ENCODE measurements around the gene INPP5D. TPM values are rescaled to one million over a fixed set of nuclear protein-coding genes. Genes with fewer than 3 reads are reported as not detected.
A peak's percentile ranks its signal among the peaks of the same experiment; 100 is the strongest.

The INPP5D gene
- total RNA-seq, 4 donors from 2014 or later = 6.5 to 18.7 (median 11.5) TPM

DNA sequence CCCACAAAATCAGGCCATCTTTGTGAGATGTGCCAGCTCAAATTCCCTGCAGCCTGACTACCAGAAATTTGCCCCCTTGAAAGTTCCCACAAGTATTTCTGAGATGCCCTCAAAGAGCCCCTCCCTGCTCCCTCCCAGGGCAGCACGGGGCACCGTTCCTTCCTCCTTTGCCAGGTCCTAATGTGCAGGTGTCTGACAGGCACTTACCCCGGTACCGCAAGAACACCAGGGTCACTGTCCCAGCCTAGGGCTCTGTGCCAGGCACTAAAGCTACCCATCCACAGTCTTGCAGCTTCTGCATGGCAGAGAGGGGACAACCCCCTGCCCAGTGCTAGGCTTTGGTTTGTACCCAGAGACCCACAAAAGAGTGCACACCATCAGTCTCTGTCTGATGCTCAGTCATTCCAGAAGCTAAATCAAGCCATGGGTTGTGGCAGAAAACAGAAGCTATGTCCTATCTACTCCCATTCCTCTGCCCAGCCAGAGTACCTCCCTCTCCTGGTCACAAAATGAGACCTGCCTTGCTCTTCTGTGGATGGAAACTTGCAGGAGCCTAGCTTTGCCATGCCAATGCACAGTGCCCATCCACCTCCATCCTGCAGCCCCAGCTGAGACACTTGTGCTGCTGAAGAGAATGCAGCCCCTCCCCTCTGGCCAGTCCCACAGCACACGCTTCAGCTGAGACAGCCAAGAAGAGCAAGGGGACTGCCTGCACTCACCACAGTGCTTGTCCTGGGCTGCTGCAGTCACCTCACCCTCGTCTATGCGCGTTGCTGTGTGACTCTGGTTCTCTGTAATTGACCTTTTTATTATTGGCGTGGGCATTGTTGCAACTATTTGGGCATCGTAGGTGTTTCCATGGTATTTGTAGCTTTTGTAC, 48.7 kb downstream of the INPP5D start:
- H3K27me3 ChIP-seq = peaks cover 7% of the 10 kb centered on the region
- TF ChIP-seq POLR2A (IDR thresholded peaks at IDR 0.05) = no peak
- no peak for TF ChIP-seq POLR2AphosphoS5 (IDR thresholded peaks at IDR 0.05)
- TF ChIP-seq EP300 (IDR thresholded peaks at IDR 0.05) = no peak
- TF ChIP-seq, protein P1, sequence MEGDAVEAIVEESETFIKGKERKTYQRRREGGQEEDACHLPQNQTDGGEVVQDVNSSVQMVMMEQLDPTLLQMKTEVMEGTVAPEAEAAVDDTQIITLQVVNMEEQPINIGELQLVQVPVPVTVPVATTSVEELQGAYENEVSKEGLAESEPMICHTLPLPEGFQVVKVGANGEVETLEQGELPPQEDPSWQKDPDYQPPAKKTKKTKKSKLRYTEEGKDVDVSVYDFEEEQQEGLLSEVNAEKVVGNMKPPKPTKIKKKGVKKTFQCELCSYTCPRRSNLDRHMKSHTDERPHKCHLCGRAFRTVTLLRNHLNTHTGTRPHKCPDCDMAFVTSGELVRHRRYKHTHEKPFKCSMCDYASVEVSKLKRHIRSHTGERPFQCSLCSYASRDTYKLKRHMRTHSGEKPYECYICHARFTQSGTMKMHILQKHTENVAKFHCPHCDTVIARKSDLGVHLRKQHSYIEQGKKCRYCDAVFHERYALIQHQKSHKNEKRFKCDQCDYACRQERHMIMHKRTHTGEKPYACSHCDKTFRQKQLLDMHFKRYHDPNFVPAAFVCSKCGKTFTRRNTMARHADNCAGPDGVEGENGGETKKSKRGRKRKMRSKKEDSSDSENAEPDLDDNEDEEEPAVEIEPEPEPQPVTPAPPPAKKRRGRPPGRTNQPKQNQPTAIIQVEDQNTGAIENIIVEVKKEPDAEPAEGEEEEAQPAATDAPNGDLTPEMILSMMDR (IDR thresholded peaks at IDR 0.05) = no peak
- no peak overlapping the region for H3K4me3 ChIP-seq
- no peak for DNase-seq (ENCODE audit: low spot score in 2 of 2)
- no peak overlapping the region for H3K27ac ChIP-seq
- no peaks in the 10 kb centered on the region for H3K36me3 ChIP-seq
- peaks cover 8% of the 10 kb centered on the region for H3K4me1 ChIP-seq
- WGBS = 75% methylated on average over 8 of the region's 10 CpGs
- H3K9me3 ChIP-seq = no peaks in the 10 kb centered on the region

DNA sequence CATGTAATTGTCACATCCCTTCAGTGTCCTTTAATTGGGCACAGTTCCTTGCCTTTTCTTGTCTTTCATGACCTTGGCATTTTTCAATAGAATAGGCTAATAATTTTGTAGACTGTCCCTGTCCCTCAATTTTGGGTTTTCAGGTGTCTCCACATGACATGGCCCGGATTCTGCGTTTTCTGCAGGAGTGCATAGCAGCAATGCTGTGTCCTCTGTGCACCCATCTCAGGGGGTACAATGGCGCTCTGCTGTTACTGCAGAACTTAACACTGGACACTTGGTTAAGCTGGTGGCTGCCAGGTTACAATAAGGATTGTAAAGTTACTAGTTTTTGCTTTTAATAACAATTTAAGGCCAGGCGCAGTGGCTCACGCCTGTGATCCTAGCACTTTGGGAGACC, 51.3 kb downstream of the INPP5D start:
- H3K4me3 ChIP-seq = no peak overlapping the region
- DNase-seq (ENCODE audit: low spot score in 2 of 2) = peak in 1 of 2 donors; percentile 11
- H3K27me3 ChIP-seq = peaks cover 7% of the 10 kb centered on the region
- no peak for TF ChIP-seq EP300 (IDR thresholded peaks at IDR 0.05)
- WGBS = 98% methylated on average over 5 of the region's 5 CpGs
- H3K4me1 ChIP-seq = peaks cover 8% of the 10 kb centered on the region
- no peak overlapping the region for H3K27ac ChIP-seq
- no peaks in the 10 kb centered on the region for H3K9me3 ChIP-seq
- no peaks in the 10 kb centered on the region for H3K36me3 ChIP-seq

DNA sequence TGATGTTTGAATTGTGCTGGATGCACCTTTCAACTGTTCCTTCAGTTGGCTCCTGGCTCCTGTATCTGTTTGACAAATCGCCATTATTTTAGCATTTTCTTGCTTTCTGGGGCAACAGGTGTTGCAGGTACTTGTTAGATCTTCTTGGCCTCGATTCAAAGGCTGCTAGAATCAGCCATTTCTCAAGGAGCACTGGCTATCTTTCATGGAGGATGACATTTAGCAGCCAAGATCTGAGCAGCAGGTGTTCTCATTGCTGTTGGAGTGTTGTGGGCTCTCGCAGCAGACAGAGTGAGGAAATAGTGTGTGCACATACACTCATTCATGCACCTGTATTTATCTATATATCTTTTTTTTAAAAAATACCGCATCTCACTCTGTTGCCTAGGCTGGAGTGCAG, 52.2 kb downstream of the INPP5D start:
- H3K4me3 ChIP-seq = no peak overlapping the region
- no peaks in the 10 kb centered on the region for H3K36me3 ChIP-seq
- peaks cover 7% of the 10 kb centered on the region for H3K27me3 ChIP-seq
- TF ChIP-seq EP300 (IDR thresholded peaks at IDR 0.05) (no peak), POLR2AphosphoS5 (IDR thresholded peaks at IDR 0.05) (no peak), POLR2A (IDR thresholded peaks at IDR 0.05) (no peak)
- TF ChIP-seq, protein P1 (IDR thresholded peaks at IDR 0.05) = no peak
- H3K9me3 ChIP-seq = no peaks in the 10 kb centered on the region
- H3K4me1 ChIP-seq = peaks cover 7% of the 10 kb centered on the region
- WGBS = 49% methylated on average over 4 of the region's 4 CpGs
- DNase-seq (ENCODE audit: low spot score in 2 of 2) = no peak
- no peak overlapping the region for H3K27ac ChIP-seq

DNA sequence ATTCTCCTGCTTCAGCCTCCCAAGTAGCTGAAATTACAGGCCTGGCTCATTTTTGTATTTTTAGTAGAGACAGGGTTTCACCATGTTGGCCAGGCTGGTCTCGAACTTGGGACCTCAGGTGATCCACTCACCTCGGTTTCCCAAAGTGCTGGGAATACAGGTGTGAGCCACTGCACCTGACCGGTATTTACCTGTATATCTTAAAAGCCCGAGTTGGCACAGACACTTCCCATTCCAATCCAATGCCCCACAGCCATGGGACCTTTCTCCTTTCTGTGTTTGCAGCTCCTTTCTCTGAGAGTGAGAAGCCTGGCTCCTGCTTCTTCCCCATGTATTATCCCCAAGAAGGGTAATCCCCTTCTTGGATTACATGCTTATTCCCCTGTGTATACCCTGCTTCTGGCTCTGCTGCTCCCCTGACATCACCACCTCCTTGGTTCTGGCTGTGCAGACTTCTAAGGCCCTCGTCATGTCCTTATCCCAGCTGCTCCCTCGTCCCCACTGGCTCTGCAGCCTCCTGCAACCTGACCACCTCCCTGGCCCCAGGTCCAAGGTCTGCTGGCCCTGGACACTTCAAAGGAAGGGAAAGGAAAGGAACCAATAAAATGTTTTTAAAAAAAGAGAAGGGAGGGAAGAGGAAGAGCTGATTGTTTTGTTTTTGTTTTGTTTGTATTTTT, 52.8 kb downstream of the INPP5D start:
- no peak overlapping the region for H3K4me3 ChIP-seq
- peaks cover 1% of the 10 kb centered on the region for H3K4me1 ChIP-seq
- 60% methylated on average over 6 of the region's 6 CpGs for WGBS
- H3K27me3 ChIP-seq = peaks cover 7% of the 10 kb centered on the region
- no peaks in the 10 kb centered on the region for H3K36me3 ChIP-seq
- no peak for TF ChIP-seq POLR2AphosphoS5 (IDR thresholded peaks at IDR 0.05)
- TF ChIP-seq, protein P1 (IDR thresholded peaks at IDR 0.05) = no peak
- no peak for TF ChIP-seq POLR2A (IDR thresholded peaks at IDR 0.05)
- no peak for TF ChIP-seq EP300 (IDR thresholded peaks at IDR 0.05)
- H3K9me3 ChIP-seq = no peaks in the 10 kb centered on the region
- no peak overlapping the region for H3K27ac ChIP-seq
- peak in 1 of 2 donors; percentile 46 for DNase-seq (ENCODE audit: low spot score in 2 of 2)

DNA sequence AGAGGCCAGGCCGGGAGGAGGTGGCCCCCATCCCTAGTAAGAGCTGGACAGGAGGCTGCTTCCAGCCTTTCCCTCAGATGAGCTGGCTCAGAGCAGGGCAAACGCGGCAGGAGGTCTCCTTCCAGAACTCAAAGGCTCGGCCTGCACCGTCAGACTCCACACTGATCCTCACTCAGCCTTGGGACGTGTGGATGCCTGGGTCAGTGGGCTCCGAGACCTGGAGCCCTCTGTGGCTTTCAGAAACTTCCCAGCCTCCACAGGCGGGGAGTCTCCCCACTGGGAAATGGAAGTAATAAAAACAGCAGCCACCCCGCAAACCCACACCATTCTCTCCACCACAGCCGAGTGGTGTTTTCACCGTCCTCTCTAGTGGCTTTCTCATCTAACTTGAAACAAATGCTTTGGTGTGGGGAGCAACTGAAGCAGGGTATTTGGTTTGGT, 54.3 kb downstream of the INPP5D start:
- Histone ChIP-seq H3K27me3 (no peaks in the 10 kb centered on the region), H3K4me3 (no peak overlapping the region), H3K9me3 (no peaks in the 10 kb centered on the region), H3K27ac (no peak overlapping the region), H3K36me3 (no peaks in the 10 kb centered on the region), H3K4me1 (no peaks in the 10 kb centered on the region)
- no peak for TF ChIP-seq POLR2AphosphoS5 (IDR thresholded peaks at IDR 0.05)
- TF ChIP-seq, protein P1 (IDR thresholded peaks at IDR 0.05) = no peak
- no peak for TF ChIP-seq POLR2A (IDR thresholded peaks at IDR 0.05)
- TF ChIP-seq EP300 (IDR thresholded peaks at IDR 0.05) = no peak
- peak; percentile 22 to 74 for DNase-seq (ENCODE audit: low spot score in 2 of 2)
- WGBS = 81% methylated on average over 11 of the region's 11 CpGs

All from suprapubic skin (tissue), 4 donors.